ENCODE measurements around the gene OGFRL1. TPM values are rescaled to one million over a fixed set of nuclear protein-coding genes. Genes with fewer than 3 reads are reported as not detected.

The OGFRL1 gene
- polyA plus RNA-seq, 3 donors, result 17.9 to 20.9 (median 18.2) TPM

DNA sequence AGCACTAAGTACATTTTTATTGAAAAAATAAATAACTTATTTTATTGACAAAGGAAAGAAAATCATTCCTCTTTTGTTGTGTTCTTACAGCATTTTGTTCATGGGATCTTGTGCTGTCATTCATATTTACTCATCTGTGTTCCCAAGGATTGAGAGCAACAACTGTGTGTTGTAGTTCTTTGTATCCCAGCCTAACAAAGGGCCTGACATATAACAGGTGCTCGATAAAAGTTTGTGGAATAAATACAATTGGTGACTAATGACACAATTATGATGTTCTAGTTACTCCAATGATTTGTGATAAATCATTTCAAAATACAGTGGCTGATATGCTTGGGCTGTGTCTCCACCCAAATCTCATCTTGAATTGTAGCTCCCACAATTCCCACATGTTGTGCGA, 7.9 kb upstream of the OGFRL1 start:
- DNase-seq (ENCODE audit: low read depth in 3 of 3, low spot score in 2 of 3), result no peak

DNA sequence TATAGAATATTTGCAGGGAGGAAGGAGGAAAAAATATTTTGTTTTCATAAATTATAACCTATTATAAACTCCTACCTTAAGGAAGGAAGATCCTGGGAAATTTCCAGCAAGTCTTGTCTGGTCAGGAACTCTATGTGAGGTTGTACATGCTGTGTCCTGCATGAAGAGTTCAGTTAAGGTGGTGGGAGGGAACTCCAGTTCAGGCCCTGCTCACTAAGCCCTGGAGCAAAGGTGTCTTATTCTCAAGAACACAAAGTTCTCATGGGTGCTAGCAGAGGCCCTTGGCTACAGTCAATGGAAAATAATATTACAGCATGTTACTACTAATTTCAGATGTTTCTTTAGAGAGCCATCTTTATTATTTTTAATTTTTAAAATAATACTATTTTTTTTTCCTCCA, 3.8 kb upstream of the OGFRL1 start:
- DNase-seq (ENCODE audit: low read depth in 3 of 3, low spot score in 2 of 3), result no peak

DNA sequence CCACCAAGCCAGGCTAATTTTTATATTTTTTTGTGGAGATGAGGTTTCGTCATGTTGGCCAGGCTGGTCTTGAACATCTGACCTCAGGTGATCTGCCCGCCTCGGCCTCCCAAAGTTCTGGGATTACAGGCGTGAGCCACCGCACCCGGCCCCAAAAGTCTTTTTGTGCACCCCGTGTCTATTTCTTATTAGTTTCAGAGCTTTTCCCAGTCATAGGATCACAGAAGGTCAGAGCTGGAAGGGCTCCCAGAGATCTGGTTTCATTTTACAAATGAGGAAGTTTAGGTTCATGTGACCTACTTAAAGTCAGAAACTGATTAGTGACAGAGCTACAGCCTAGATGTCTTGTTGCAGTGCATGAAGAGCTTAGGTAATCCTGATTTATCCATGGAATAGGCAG, 1.6 kb upstream of the OGFRL1 start:
- DNase-seq (ENCODE audit: low read depth in 3 of 3, low spot score in 2 of 3), result no peak

DNA sequence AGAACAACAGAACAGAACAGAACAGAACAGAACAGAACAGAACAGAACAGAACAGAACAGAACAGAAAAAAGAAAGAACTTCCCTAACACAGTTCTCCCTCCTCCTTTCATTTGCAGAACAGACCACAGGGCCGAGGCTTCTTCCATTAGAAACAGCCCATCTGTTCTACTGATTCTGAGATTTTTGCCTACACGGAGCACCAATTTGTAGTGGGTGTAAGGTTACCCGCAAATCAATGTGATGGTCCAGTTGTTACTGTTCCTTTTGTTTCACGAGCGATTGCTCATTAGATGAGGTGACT, 734 bp upstream of the OGFRL1 start:
- DNase-seq (ENCODE audit: low read depth in 3 of 3, low spot score in 2 of 3), result no peak

DNA sequence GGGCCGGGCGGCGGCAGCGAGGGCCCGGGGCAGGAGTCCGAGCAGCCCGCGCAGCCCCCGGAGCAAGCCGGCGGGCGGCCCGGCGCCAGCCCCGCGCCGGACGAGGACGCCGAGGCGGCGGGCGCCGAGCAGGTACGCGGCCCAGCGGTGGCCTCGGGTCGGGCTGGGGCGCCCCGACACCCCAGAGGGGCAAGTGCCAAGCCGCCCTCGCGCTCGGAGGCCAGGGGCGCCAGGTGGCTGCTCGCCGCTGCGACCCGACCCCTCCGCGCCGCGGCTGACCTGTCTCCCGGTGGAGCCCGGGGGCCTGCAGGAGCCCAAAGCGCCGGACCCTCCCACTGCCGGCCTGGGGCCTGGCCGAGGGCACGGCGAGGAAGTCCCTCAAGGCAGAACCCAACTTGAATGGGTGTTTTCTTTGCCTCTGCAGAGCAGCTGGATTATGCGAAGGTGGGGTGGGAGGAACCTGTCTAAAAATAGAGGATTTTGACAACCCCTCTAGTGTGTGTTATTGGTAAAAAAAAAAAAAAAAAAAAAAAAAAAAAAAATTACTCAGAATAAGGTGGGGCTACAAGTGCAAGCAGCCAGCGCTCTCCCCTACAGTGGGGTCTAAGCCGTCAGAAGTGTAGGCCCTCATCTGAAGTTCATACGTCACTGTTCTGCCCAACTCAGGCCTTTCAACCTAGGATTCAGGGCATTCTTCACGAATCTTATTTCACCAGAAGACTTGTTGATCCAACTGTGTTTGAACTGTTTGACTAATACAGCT, 609 bp downstream of the OGFRL1 start:
- no peak for DNase-seq (ENCODE audit: low read depth in 3 of 3, low spot score in 2 of 3)

DNA sequence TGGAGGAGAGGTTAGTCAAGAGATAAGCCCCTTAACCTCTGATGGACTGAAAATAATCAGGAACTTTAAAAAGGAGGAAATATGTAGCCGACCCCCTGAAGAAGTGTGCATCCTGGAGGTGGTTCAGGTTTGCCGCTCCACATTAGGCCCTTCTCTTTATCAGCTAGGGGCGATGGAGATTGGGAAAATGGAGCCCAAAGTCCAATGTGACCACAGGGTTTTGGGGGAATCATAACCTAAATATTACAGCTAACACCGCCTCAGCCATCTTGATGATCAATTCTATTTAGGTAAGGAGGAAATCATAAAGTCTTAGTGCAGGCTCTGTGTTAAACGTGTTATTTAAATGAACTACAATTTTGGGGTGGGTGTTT, 1.2 kb downstream of the OGFRL1 start:
- no peak for DNase-seq (ENCODE audit: low read depth in 3 of 3, low spot score in 2 of 3)

DNA sequence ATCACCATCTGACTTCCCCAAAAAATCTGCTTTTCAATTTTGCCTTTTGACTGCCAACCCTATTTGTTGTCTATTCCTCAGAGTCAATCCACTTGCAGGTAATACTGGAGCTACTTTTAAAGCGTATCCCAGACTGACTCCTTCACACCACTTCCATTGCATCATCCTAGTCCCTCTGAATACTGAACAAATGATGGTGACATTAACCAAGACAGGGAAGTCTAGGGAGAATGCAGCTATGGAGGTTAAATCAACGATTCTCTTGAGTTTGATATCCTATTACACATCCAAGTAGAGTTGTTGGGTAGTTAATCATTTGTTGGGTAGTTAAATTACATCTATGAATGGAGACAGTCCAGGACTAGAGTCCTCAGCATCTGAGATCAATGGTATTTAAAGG, 2.0 kb downstream of the OGFRL1 start:
- no peak for DNase-seq (ENCODE audit: low read depth in 3 of 3, low spot score in 2 of 3)

DNA sequence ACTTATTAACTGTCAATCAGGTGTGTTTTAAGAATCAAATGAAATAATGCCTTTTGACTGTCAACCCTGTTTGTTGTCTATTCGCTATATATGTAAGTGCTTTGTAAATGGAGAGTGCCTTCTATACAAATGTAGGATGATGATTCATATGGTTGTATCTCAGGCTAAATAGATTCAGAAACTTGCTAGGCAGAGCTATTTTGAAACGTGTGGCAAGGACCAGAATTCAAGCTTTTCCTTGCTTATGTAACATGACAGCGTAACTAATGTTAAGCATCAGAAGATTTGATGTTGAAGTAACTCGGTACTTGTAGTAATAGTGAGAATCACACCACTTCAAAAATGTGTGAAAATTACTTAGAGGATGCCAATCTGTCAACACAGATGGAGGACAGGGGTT, 3.4 kb downstream of the OGFRL1 start:
- no peak for DNase-seq (ENCODE audit: low read depth in 3 of 3, low spot score in 2 of 3)

DNA sequence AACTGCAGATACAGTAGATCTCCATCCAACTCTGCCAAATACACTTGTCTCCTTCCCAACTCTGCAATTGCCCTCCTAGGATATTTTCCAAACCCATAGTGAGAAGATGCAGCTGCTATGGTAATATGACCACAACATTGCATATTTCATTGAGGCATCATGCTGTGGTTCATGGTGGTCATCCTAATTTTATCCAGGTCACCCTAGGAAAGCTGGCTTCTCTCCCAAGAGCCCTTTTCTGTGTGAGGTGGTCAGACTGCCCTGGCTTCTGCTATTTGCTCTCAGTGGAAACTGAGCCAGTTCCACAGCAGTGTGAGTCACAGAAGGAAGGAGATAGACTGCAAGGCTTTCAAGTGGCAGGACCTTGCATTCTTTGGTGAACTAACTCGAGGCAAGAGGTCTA, 5.5 kb downstream of the OGFRL1 start:
- DNase-seq (ENCODE audit: low read depth in 3 of 3, low spot score in 2 of 3), result no peak

DNA sequence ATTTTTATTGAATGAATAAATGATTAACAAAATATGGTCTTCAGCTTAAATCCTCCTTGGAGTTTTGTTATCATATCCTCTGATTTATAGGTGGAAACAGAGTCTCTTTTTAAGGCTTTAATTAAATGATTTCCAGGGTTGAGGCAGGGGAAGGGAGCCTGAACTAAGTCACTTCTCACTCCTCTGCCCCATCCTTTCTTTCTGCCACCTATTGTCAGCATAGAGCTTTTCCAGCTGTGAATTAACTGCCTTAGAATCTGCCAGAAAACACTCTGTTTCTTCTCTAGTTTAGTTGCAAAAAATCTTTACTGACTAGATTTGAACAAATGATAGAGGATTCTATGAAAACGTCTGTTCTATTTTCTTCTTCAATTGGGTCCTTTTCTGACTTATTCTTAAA, 9.8 kb downstream of the OGFRL1 start:
- DNase-seq (ENCODE audit: low read depth in 3 of 3, low spot score in 2 of 3), result no peak

DNA sequence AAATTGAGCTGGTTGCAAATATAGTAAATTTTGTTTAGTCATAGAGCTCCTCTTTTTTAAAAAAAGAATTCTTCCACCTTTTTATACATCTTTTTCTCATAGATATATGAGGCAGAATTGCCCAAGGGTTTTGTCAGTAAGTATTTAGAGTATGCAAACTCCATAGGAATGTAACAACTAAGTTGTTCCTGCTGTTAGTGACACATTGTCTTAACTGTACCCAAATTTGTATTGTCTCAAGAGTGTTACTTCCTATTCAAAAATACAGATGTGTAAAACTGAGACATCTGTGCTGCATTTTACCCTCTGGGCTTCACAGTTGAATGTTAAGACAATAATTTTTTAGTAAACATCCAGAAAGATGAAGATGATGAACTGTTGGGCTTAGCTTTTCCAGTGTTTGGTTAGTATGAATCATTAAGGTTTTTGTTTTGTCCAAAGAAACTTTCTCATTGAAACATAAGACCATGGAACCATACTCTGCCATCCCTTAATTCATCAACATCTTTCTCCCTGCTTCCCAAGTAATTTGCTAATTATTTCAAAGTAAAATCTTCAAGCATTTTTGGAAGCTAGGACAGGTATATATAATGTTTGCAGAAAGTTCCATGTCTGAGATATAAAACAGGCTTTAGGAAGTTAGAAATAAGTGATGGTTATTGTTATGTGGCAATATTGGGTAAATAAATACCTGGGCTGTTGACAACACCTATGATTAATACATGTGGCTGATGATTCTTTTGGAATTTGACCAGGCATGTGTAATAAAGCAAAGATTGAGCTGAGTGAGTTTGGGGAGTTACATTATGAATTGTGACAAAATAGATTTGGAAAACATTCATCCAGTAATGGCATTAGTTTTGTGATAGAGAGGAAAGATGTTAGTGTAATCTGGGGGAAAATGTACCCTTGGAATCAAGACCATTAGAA, 11.2 kb downstream of the OGFRL1 start:
- no peak for DNase-seq (ENCODE audit: low read depth in 3 of 3, low spot score in 2 of 3)

DNA sequence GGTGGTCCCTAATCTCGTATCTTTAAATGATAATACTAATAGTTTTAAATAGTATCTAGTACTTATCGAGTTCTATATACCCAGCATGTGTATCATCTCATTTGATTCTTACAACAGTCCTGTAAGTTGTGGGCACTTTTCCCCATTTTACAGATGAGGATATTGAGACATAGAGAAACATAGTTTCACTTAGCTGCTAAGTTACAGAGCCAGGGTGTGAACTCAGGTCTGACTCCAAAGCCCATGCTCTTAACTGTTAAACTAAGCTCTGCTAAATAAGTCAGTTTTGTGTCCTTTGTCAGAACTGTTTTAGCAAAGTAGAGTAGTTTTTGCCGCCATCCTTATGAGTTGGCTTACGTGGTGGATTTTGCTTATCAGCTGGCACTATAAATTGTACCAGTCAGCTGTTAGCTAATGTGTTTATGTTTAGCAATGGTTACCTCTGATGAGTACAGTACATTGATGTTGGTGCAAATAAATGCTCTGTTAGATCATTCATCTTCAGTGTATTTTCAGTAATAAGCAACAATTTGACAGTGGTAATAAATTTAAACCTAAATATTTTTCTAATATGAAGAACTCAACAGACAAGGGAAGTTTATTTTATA, 12.1 kb downstream of the OGFRL1 start:
- no peak for DNase-seq (ENCODE audit: low read depth in 3 of 3, low spot score in 2 of 3)

DNA sequence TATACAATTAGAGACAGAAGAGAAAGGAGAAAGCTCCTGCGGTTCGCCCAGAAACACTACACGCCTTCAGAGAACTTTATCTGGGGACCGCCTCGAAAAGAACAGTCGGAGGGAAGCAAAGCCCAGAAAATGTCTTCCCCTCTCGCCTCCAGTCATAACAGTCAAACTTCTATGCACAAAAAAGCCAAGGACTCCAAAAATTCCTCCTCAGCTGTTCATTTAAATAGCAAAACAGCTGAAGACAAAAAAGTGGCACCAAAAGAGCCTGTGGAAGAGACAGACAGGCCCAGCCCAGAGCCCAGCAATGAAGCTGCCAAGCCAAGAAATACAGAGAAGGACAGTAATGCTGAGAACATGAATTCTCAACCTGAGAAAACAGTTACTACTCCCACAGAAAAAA, 12.9 kb downstream of the OGFRL1 start:
- DNase-seq (ENCODE audit: low read depth in 3 of 3, low spot score in 2 of 3), result no peak

DNA sequence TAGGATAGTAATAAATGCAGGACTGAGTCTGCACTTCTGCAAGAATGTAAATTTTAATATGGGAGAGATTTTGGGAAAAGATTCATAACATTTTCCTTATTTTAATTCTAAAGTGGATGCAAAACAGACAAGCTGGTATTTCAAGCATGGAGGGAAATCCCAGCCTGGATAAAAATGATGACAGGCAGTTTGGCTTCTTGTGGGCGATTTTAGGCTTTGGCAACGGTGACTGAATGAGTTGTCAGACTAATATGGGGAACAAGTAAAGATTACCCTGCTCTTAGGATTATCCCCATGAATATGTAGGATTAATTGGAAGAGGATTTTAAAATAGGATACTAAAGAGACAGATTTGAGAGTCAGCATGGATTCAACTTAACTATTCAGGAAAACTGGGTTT, 21.0 kb downstream of the OGFRL1 start:
- no peak for DNase-seq (ENCODE audit: low read depth in 3 of 3, low spot score in 2 of 3)

DNA sequence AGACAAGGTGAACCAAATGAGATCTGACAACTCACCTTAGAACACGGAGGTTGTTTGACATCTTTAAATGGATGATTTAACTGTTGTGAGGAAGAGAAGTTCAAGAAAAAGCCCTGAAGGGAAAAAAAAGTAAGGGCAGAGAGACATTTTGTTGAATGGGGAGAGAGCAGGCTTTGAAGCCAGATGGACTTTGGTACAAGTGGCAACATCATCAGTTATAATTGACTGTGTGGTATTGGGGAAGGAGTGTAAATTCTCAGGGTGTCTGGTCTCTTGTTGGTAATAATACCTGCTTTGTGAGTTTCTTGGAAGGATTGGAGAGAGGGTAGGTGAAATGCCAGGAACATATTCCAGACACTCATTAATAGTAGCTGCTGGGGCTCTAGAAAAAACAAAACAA, 21.6 kb downstream of the OGFRL1 start:
- no peak for DNase-seq (ENCODE audit: low read depth in 3 of 3, low spot score in 2 of 3)

DNA sequence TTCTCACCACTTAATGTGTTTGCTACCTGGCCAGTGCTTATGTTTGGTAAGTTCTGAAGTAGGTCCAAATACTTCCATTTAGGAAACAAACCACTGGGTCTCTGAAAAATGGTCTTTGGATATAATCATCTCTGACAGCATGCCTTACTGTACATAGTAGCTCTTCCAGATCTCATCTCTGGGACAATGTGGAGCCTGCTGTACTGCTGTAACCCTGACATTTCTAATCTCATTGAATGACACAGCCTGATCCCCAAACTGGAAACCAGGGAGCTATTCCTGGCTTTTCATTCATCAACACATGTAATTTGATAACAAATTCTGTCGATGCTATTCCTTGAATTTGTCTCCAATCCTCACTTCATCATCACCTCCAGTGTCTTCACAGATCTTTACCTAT, 23.5 kb downstream of the OGFRL1 start:
- DNase-seq (ENCODE audit: low read depth in 3 of 3, low spot score in 2 of 3), result no peak

DNA sequence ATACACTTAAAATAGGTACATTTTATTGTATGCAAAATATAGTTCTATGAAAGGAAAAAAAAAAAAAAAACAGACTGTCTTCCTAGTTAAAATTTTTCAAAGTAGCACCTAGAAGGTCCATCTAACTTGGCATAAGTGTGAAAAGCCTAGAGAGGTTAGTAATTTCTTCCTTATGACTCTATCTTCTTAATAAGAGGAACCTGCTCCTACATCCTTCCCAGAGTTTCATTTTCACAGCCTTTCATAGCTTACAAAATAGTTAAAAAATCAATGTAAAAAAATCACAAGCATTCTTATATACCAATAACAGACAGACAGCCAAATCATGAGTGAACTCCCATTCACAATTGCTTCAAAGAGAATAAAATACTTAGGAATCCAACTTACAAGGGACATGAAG, 28.8 kb downstream of the OGFRL1 start:
- DNase-seq (ENCODE audit: low read depth in 3 of 3, low spot score in 2 of 3), result no peak

DNA sequence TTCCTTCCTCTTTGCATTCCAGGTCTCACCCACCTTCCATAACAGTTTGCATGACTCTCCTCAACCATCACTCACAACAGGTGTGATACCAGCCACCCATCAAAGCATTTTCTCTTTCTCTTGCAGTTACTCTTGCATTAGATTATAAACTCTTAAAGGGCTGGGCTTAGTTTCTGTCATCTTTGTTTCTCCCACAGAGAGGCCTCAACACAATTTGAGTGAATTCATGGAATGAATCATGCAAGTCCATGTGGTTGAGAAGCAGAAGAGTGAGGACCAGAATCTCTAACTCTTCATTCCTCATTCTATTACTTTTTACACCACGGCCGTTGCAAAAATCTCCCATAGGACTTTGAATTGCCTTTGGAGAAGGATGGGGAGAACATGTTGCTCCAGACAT, 31.4 kb downstream of the OGFRL1 start:
- DNase-seq (ENCODE audit: low read depth in 3 of 3, low spot score in 2 of 3), result no peak

DNA sequence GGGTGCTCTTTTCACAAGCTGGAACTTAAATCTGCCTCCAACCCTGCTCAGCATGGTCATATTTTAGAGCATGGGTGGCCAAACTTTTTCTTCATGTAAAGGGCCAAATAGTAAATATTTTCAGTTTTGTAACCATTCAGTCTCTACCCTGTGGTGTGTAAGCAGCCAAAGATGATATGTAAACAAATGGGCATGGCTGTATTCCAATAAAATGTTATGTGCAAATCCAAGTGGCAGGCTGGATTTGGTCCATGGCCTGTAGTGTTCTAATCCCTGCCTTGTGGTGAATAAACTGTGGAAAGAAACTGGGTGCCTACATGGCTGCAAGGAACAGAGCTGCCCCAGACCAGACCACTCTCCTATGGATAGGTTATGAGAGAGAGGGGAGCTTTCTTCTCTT, 32.7 kb downstream of the OGFRL1 start:
- no peak for DNase-seq (ENCODE audit: low read depth in 3 of 3, low spot score in 2 of 3)

DNA sequence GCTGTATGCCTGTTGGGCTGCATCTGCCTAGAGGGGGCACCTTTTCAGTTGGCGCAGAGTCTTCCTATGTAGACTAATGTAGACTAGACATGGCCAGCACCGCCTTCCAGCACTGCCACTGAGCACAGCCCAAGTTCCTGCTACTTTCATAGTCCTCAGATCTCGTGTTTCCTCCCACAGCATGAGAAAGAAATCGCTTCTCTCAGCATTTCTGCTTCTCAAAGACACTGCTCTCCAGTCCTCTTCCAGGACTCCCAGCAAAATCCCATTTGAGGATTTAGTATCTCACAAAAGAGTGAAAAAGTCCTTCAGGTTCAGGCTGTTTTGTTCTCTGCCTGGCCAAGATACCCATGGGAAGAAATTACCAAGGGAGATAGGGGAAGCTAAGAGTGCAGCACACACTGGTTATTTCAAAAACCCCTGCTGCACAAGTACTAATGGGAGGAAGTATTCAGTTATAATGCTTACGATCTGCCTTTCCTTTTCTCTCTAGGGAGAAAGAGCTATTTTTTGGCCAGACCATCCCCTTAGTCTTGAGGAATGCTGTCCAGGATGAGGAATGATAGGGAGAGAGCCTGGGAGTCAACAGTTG, 35.7 kb downstream of the OGFRL1 start:
- no peak for DNase-seq (ENCODE audit: low read depth in 3 of 3, low spot score in 2 of 3)

DNA sequence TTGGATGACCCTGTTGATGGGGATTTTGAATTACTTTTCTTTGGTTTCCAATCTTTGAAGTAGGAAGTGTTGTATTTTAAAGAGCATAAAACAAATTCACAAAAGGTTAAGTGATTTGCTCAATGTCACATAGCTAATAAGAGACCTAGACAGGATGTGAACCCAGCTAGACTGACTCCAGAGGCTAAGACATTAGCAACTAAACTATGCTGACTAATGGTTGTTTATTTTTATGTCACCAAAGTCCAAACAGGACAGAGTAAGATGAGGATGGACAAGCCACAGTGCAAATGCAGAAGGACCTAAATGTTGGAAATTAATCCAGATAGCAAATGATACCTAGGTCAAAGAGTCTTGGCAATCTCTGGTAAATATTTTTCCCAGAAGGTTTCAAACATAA, 38.0 kb downstream of the OGFRL1 start:
- DNase-seq (ENCODE audit: low read depth in 3 of 3, low spot score in 2 of 3), result no peak

DNA sequence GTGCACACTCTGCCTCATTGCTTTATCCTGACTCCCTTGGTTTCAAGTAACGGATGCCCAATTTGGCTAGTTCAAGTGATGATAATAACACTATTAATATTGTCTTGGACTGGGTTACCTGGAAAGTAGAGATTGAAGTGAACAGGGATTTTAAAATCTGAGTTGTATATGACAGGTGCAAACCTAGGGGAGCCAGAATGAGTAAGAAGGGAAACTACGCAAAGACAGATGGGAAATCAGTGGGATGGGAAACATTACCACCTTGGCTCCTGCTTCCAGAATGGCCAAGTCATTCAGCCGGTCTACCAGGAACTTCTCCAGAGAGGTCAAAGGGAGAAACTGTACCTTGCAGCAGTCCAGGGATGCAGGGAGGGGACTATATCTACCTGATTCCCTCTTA, 41.9 kb downstream of the OGFRL1 start:
- DNase-seq (ENCODE audit: low read depth in 3 of 3, low spot score in 2 of 3), result no peak

Data from right renal cortex interstitium (tissue), 3 donors.